MM.1S (cell line): Measurements from ENCODE around the gene PITPNM2.

Experiments used
- CTCF ChIP-seq: fragments of 300-600 bp; sonication (generic); IDR thresholded peaks from 2 replicates; pipeline ENCODE4 v1.5.1; 2016; ENCODE audit warnings: antibody characterized with exemption, low read length, mixed read lengths
- EZH2 ChIP-seq: fragments of 300-600 bp; sonication (generic); optimal IDR thresholded peaks from 2 replicates; pipeline ENCODE3; 2017; ENCODE audit warnings: low read depth, mild to moderate bottlenecking, antibody characterized with exemption, low read length, mixed read lengths
- EZH2phosphoT487 ChIP-seq: fragments of 300-600 bp; sonication (generic); IDR thresholded peaks from 2 replicates; pipeline ENCODE4 v1.6.1; 2018; ENCODE audit warnings: antibody characterized with exemption, low read length

- TF ChIP-seq CTCF (no peak), EZH2 (no peak), EZH2phosphoT487 (no peak)
Observed at GRCh38 chr12:123133701-123134100, 17.2 kb downstream of the PITPNM2 start.
